Anterior cingulate cortex (tissue), 58 donors: ENCODE results near the gene ZNF33A.
A peak's percentile ranks its signal among the peaks of the same experiment; 100 is the strongest.
"Not testable (repeated sequence)": the region's sequence is repeated elsewhere in the genome, so short reads cannot be mapped to it uniquely, and the experiment has no call there.

Experiments
- DNase-seq, 58 donors: peaks; one replicate each; lab custom pipeline; 2025; lab: John Stamatoyannopoulos, UW

Gene ZNF33A

DNA sequence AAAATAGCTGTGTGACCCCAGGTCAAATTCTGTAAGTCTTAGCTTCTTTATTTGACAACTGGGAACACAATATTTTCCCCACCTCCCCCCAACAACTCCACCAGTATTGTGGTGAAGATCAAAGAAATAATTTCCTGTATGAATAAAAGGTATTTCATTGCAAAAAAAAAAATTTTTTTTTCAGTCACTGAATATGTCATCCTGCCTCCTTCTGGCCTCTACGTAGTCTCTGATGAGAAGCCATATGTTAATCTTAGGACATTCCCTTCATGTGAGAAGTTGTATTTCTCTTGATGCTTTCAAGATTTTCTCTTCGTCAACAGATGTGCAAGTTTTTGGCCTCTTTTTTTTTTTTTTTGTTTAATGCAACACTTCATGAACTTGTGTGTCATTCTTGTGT lies 33.0 kb downstream of the ZNF33A start:
- DNase-seq: no peak

DNA sequence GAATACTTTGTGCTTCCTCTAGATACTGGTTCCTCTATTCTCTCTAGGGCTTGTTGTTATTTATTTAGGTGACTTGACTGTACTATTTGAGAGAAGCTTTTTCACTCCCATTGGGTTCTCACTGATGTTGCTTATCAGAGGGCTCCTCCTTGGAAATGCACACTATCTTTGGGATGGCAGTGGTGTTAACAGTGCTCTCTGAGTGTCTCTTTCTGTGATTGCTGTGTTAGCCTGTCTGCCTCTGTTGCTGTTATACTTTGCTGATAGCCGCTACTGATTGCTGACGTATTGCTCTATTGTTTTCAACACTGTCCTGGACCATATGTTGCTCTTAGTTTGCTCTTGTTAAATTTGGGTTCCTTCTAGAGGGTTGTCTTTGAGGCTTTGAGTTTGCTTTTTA lies 34.7 kb downstream of the ZNF33A start:
- no peak for DNase-seq

DNA sequence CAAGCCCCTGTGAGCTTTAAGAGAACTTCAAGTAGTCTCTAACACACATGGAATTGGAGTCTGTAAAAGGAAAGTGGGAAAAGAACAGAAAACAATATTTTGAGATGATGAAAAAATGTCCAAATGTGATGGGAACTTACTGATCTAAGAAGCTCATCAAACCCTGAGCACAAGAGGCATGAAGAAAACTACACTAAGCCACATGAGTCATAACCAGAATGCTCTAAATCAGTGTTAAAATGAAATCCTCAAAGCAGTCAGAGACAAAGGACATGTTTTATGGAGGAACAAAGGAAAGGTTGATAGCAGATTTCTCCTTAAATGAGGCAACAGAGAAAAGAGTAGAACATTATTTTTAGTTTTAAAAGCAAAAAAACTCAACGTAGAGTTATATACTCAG lies 37.2 kb downstream of the ZNF33A start:
- DNase-seq: no peak

DNA sequence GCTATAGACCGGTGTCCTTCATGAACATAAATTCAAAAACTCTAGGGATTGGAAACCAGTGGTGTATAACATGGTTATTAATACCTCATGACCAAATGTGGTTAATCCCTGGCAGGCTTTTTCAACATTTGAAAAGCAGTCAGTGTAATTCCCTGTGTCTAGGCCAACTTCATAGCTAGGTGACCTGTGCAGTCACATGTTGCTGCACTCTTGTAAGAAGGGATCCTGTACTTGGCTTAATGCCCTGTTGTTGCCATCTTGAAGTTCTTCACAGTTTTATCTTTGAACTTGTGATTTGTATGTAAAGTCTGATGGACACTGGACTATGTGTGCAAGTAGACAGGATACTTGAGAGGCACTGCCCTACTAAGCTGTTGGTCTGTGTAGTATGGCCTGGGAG lies 39.7 kb downstream of the ZNF33A start:
- DNase-seq: no peak

DNA sequence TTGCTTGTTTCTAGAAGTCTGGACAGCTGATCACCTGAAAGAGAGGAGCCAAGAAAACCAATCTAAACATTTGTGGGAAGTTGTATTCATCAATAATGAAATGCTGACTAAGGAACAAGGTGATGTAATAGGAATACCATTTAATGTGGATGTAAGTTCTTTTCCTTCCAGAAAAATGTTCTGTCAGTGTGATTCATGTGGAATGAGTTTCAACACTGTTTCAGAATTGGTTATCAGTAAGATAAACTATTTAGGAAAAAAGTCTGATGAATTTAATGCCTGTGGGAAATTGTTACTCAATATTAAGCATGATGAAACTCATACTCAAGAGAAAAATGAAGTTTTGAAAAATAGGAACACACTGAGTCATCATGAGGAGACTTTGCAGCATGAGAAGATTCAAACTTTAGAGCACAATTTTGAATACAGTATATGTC lies 43.9 kb downstream of the ZNF33A start:
- DNase-seq: no peak

DNA sequence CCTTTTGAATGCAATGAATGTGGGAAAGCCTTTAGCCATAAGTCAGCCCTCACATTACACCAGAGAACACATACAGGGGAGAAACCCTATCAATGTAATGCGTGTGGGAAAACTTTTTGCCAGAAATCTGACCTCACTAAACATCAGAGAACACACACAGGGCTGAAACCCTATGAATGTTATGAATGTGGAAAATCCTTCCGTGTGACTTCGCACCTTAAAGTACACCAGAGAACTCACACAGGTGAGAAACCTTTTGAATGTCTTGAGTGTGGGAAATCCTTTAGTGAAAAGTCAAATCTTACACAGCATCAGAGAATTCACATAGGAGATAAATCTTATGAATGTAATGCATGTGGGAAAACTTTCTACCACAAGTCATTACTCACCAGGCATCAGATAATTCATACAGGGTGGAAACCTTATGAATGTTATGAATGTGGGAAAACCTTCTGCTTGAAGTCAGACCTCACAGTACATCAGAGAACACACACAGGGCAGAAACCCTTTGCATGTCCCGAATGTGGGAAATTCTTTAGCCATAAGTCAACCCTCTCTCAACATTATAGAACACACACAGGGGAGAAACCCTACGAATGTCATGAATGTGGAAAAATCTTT lies 44.9 kb downstream of the ZNF33A start:
- DNase-seq: not testable (repeated sequence)

DNA sequence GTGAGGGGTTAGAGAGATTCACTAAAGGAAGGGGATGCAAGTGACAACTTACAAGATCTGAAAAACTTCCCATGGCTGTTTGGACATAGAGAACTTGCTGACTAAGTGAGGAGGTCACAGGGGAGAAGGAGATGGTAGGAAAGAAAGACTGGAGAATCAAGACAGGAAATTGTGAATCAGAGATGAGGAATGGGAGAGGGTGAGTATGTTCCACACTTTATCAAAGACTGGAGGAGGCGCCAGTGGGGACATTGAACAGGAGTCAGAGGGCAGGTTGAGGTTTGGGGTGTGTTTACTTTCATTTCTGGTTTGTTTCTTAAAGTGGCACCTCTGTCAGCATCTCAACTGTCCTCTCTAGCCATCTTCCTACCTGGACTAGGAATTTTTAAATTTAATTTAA lies 59.2 kb downstream of the ZNF33A start:
- DNase-seq: not testable (repeated sequence)

DNA sequence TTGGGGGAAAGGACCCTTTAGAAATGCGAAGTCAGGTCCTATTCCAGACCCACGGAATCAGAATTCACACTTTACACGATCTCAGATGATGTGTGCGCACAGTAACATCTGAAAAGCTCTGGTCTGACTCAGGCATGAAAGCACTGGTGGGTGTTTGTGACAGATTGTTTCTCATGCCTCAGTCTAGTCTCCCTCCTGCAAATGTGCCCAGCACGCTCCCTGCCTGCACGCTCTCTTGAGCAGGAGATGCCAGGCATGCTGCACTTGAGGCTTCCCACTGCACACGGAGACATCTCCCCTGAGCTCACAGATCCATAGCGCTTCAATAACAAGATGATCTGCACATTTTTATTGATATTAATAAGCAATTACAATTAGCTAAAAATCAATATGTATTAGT lies 60.0 kb downstream of the ZNF33A start:
- peak in 29 of 58 donors; percentile 2 to 54 (median 16) for DNase-seq

DNA sequence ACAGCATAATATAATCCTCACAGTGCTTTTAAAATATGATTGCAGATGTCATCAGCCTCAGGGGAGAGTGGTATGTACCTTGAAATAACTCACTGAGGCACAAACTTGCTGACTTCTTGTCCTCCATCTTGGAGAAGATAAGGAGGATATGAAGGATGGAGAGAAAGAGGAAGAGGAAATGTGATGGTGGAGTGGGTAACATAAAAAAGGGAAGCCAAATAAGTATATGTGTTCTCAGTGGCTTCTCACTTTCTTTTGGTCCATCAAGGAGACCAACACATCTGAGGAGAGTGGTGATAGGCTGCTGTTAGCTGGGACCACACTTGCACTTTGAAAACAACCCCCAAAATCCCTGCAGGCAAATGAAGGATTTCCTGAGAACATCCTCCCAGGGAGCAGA lies 62.1 kb downstream of the ZNF33A start:
- no peak for DNase-seq

DNA sequence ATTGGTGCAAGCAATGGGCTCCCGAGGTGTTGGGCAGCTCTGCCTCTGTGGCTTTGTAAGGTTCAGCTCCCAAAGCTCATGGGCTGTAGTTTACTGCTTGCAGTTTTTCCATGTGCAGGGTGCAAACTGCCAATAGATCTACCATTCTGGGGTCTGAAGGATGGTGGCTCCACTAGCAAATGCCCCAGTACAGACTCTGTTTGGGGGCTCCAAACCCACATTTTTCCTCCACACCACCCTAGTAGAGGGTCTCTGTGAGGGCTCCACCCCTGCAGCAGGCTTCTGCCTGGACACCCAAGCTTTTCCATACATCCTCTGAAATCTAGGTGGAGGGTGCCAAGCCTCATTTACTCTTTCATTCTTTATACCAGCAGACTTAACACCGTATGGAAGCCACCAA lies 66.2 kb downstream of the ZNF33A start:
- DNase-seq: no peak

DNA sequence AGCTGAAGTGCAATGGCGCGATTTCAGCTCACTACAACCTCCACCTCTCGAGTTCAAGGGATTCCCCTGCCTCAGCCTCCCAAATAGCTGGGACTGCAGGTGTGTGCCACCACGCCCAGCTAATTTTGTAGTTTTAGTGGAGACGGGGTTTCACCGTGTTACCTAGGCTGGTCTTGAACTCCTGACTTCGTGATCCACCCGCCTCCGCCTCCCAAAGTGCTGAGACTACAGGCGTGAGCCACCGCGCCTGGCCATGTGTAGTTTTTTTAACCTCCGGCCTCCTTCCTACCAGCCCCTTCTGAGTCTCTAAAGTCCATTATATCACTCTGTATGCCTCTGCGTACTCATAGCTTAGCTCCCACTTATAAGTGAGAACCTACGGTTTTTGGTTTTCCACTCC lies 82.8 kb downstream of the ZNF33A start:
- not testable (repeated sequence) for DNase-seq

DNA sequence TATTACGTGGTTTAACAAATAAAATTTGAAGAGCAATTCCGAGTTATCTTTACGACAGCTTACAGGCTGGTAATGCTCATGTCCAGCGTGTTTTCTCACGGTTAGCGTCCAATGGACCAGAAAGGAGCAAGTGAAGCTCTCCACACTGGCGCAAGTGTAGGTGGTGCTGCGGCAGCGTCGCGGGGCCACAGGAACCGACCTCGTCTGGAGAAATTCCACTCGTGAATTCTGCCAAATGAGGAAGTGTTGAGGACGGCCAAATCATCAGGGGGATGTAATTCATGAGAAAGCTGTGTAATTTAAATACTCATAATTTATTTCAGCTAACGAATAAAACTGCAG lies 83.3 kb downstream of the ZNF33A start:
- peak in 8 of 58 donors; percentile 39 to 72 (median 56) for DNase-seq

DNA sequence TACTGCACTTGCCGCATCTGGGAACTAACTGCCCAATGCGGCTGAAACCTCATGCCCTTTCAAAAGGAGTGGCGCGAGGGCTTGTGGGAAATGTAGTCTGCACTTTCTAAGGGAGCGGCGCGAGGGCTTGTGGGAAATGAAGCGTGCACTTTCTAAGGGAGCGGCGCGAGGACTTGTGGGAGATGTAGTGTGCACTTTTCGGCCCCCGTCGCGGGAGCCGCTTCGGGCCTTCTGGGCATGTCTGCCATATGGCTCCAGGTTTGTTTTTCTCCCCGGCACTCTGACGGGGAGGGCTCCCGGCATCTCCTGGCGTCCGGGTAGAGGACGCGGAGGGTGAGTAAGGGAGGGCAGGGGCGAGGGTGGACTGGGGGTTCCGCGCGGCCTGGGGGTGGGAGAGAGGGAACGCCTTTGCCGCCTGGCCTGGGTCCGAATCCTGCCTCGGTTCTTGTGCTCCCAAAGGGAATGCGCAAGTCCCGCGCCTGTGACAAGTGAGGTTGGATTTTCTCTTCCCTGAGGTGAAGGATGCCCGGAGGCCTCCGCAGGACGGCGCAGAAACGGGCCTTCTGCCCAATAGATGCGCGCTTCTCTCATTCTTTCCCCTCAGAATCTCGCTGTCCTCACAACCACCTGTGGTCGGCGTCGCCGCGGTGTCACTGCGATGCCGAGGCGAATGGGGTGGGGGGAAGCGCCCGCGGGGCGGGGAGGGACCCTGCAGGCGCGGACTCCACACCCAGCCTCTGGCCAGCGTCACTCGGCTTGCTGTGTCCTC lies 83.9 kb downstream of the ZNF33A start, which contains the start of gene ZNF37A:
ZNF37A (plus strand) TSS at position 180 of the 769 bp plus-strand sequence. CDS start 2,281 bp downstream, outside the sequence.
- peak; percentile 55 to 97 (median 93) for DNase-seq

DNA sequence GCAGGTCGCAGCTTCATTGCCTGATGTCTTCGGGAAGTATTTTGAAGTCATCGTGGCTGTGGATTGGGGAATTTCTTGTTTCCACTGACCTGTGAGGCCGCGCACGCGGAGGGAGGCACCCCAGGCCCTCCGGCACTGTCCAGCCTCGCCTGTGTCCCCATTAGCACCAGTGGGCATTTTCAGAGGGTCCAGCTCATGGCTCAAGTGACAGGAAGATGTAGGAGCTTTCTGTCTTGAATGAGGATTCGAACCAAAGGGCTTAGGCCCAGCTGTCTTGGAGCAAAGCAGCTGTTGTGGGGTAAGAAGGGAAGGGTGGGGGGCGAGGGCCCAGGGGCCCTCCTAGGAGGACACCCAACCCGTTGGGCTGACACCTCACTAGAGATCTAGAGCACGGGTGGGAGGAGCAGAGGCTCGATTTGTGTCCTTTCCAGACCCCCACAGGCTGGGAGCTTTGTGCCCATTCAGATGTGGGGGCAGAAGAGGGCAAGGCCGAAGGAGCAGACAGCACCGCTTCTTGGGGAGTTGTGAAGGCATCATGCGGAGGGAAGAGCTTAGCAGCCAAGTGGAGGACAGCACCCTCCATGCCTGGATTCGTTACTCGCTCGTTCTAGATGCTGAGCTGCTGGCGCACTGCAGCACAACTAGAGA lies 84.6 kb downstream of the ZNF33A start:
- DNase-seq: peak in 7 of 58 donors; percentile 24 to 50 (median 30)

DNA sequence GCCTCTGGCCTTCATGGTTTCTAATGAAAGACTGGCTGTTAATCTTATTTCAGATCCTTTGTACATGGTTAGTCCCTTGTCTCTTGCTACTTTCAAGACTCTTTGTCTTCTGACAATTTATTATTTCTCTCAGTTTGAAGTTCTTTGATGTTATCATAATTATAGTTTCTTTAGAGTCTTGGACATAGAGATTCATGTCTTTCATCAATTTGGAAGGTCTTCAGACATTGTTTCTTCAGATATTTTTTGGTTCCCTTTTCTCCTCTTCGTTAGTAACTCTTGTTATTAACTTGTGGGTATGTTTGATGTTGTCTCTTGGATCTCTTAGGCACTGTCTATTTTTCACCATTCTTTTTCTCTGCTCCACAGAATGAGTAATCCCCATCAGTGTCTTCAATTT lies 92.4 kb downstream of the ZNF33A start:
- DNase-seq: no peak

DNA sequence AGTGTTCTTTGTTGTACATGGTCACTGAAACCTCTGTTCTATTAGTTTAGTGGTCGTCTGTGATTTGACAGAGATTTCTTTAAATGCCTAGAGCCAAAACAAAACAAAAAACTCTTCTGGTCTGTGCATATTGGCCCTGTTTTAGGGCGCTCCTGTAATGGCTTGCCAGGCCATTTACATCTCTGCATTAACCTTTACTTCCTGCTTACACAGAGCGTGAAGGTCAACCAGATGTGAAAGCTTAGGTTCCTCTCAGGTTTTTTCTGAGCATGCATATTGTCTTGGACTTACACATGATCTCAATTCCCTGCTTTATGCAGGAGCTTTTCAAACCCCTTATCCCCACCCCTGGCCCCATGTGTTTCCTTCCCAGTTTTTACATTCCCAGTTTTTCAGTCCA lies 93.3 kb downstream of the ZNF33A start:
- no peak for DNase-seq

DNA sequence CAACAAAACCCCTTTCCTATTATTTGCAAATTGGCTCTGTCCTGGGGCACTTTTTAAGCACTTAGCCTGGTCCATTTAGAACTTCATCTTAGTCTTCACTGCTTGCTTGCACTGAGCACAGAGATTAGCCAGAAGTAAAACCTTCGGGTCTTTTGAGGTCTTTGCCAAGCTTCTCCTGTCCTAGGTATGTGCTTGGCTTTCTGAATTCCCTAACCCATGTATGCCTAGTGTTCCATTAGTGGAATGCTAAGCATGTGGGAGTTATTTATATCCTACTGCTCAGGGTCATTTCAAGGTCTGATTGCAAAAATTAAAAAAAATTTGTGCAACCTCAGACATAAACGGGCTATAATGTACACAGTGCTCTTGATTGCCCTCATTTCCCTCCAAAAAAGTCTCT lies 101.7 kb downstream of the ZNF33A start:
- DNase-seq: no peak
